NB4 (cell line): ENCODE measurements around the gene USB1.

Source experiments
- CTCF ChIP-seq: IDR thresholded peaks from one replicate; pipeline ENCODE4 v1.5.1; 2012; ENCODE audit warnings: low read depth, low read length
- POLR2A ChIP-seq: IDR thresholded peaks from 2 replicates; pipeline ENCODE4 v1.6.1; 2011; ENCODE audit warnings: mild to moderate bottlenecking; ENCODE audit not compliant: insufficient read length; ENCODE audit errors: extremely low read depth

- no peak for TF ChIP-seq POLR2A
- no peak for TF ChIP-seq CTCF
These were observed 4.1 kb upstream of the USB1 start for GRCh38 chr16:57997176-57997527.
